HUES64 (cell line): ENCODE data around the gene PTS.

Experiments
- H3K27ac ChIP-seq: 2 replicates; pipeline ENCODE4 v1.7.0; 2013; ENCODE audit warnings: low read depth, low read length, inconsistent platforms
- H3K27me3 ChIP-seq: 2 replicates; pipeline ENCODE4 v1.6.1; 2013; ENCODE audit warnings: mild to moderate bottlenecking, low read length; ENCODE audit not compliant: insufficient read depth
- H3K36me3 ChIP-seq: 2 replicates; pipeline ENCODE4 v1.6.1; 2013; ENCODE audit warnings: mild to moderate bottlenecking, low read length; ENCODE audit not compliant: insufficient read depth
- H3K4me1 ChIP-seq: 2 replicates; pipeline ENCODE4 v1.6.1; 2013; ENCODE audit warnings: mild to moderate bottlenecking, low read length, moderate library complexity; ENCODE audit not compliant: insufficient read depth
- H3K4me3 ChIP-seq: 2 replicates; pipeline ENCODE4 v1.5.1; 2013; ENCODE audit warnings: mild to moderate bottlenecking, low read length, moderate library complexity
- H3K9ac ChIP-seq: 2 replicates; pipeline ENCODE4 v1.6.1; 2013; ENCODE audit warnings: mild to moderate bottlenecking, low read depth, low read length
- H3K9me3 ChIP-seq: 2 replicates; pipeline ENCODE4 v1.6.1; 2013; ENCODE audit warnings: low read depth, low read length; ENCODE audit not compliant: insufficient read depth
- WGBS: fragments of 150-250, 120-280 bp; methylation state at CpG from one replicate; pipeline ENCODE4 v1.1.7; 2013; ENCODE audit warnings: missing lambda C conversion rate; 5-methylcytosine and 5-hydroxymethylcytosine counted together

The PTS gene

DNA sequence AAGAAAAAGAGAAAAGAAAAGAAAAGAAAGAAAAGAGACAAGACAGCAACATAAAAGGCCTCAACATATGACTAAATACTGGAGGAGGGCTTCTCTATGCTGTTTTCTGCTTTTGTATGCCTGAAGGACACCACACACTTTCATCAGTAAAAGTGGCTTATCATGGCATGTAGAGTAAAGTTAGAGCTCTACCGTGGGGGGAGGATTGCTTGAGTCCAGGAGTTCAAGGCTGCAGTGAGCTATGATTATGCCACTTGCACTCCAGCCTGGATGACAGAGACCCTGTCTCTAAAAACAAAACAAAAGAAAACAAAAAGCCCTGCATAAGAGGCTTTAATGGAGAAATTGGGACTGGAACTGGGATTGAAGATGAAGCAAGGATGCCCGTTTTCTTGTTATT, 5.7 kb downstream of the PTS start:
- WGBS: 96% methylated on average over 2 of the region's 2 CpGs
- no peaks in the 10 kb centered on the region for H3K9me3 ChIP-seq
- peaks cover 4% of the 10 kb centered on the region; the same call in 1 of the 2 replicates for H3K4me1 ChIP-seq
- H3K36me3 ChIP-seq: peaks cover 72% of the 10 kb centered on the region
- no peak overlapping the region for H3K27ac ChIP-seq
- H3K4me3 ChIP-seq: no peak overlapping the region
- H3K27me3 ChIP-seq: no peaks in the 10 kb centered on the region
- H3K9ac ChIP-seq: no peak overlapping the region

- Histone ChIP-seq H3K4me1 (no peaks in the 10 kb centered on the region), H3K4me3 (no peak overlapping the region), H3K9ac (no peak overlapping the region), H3K27me3 (no peaks in the 10 kb centered on the region), H3K36me3 (peaks cover 58% of the 10 kb centered on the region), H3K27ac (no peak overlapping the region), H3K9me3 (no peaks in the 10 kb centered on the region)
- WGBS: 96% methylated on average over 8 of the region's 8 CpGs
Observed at GRCh38 chr11:112235750-112236390, 9.6 kb downstream of the PTS start.

DNA sequence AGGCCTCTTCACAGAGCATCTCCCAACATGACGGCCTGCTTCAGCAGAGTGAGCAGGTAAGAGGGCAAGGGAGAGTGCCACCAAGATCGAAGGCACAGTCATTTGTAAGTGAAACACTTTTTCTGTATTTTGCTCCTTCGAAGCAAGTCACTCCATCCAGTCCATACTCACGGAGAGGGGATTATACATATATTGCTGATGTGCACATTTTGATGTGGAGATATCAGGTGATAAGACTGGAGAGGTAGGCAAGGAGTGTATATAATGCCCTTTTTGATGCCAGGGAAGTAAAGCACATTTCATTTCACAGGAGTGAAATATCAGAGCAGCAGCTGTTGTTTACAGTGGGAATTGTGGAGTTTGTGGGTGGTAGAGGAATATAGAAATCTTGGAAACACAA, 11.2 kb downstream of the PTS start:
- H3K4me3 ChIP-seq: no peak overlapping the region
- H3K9ac ChIP-seq: no peak overlapping the region
- H3K27me3 ChIP-seq: no peaks in the 10 kb centered on the region
- no peaks in the 10 kb centered on the region for H3K9me3 ChIP-seq
- H3K27ac ChIP-seq: no peak overlapping the region
- H3K4me1 ChIP-seq: no peaks in the 10 kb centered on the region
- H3K36me3 ChIP-seq: peaks cover 57% of the 10 kb centered on the region
- 95% methylated on average over 4 of the region's 4 CpGs for WGBS

- H3K9me3 ChIP-seq: no peaks in the 10 kb centered on the region
- H3K27ac ChIP-seq: no peak overlapping the region
- H3K4me3 ChIP-seq: no peak overlapping the region
- H3K36me3 ChIP-seq: peaks cover 52% of the 10 kb centered on the region
- no peak overlapping the region for H3K9ac ChIP-seq
- no peaks in the 10 kb centered on the region for H3K27me3 ChIP-seq
- H3K4me1 ChIP-seq: no peaks in the 10 kb centered on the region
- WGBS: 97% methylated on average over 3 of the region's 3 CpGs
Observed at GRCh38 chr11:112238041-112238440, 11.8 kb downstream of the PTS start.

GRCh38 chr11:112241486-112241885, 15.3 kb downstream of the PTS start:
- Histone ChIP-seq H3K27me3 (no peaks in the 10 kb centered on the region), H3K36me3 (peaks cover 22% of the 10 kb centered on the region), H3K9ac (no peak overlapping the region), H3K4me1 (no peaks in the 10 kb centered on the region), H3K9me3 (peaks cover 4% of the 10 kb centered on the region; the same call in 1 of the 2 replicates), H3K4me3 (no peak overlapping the region), H3K27ac (no peak overlapping the region)
- 97% methylated on average over 3 of the region's 3 CpGs for WGBS

DNA sequence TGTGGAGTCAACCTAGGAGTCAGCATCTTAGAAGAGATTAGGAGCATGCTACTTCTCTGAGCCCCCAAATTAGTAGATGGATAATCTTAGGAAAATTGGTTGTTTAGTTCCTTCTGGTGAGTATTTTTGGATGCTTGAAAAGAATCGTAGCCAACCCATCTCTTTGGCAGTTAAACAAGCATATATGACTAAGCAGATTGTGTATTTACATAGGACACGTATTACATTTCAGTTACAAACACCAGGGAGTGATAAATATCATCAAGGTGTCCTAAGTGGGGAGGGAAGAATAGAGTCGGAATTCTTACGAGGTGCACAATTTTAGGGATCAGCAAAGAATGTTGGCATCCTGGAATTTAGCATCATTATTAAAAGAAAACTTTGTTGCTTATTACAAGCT, 21.0 kb downstream of the PTS start:
- no peak overlapping the region for H3K9ac ChIP-seq
- no peaks in the 10 kb centered on the region for H3K4me1 ChIP-seq
- no peak overlapping the region for H3K27ac ChIP-seq
- H3K36me3 ChIP-seq: no peaks in the 10 kb centered on the region; the same call in 1 of the 2 replicates
- peaks cover 4% of the 10 kb centered on the region; the same call in 1 of the 2 replicates for H3K9me3 ChIP-seq
- H3K27me3 ChIP-seq: no peaks in the 10 kb centered on the region; the same call in 1 of the 2 replicates
- H3K4me3 ChIP-seq: no peak overlapping the region
- WGBS: 91% methylated on average over 4 of the region's 4 CpGs

GRCh38 chr11:112248201-112248600, 22.0 kb downstream of the PTS start:
- no peaks in the 10 kb centered on the region; the same call in 1 of the 2 replicates for H3K36me3 ChIP-seq
- no peak overlapping the region for H3K4me3 ChIP-seq
- H3K27me3 ChIP-seq: no peaks in the 10 kb centered on the region; the same call in 1 of the 2 replicates
- no peak overlapping the region for H3K27ac ChIP-seq
- no peaks in the 10 kb centered on the region for H3K4me1 ChIP-seq
- peaks cover 4% of the 10 kb centered on the region; the same call in 1 of the 2 replicates for H3K9me3 ChIP-seq
- no peak overlapping the region for H3K9ac ChIP-seq
- 96% methylated on average over 2 of the region's 2 CpGs for WGBS

DNA sequence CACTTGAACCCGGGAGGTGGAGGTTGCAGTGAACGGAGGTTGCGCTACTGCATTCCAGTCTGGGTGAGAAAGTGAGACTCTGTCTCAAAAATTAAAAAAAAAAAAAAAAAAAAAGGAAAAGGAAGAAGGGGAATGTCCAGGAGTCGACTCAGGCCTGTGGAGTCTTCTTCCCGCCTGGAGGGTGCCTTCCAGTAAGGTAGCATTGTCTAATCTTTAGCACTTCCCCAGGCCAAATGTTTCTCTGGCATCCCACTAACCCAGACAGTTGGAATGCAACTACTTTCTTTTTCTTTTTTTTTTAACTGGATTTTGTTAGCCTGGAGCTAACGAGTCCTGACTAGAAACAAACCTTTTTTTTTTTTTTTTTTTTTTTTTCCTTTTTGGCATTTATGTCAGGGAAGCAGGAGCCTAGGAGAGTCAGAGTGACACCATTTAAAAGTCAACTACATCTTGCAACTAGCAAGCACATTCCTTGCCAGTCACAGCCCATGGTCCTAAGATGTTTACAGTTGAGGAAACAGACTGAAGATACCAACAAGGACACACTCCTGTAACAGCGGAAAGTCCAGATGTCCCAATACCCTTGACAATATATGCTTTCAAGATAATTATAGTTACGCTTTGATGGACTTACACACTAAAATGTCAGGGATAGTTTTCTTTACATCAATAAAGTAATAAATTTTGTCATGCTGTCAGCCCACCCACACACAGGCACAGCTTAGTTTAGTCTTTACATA, 23.8 kb downstream of the PTS start:
- Histone ChIP-seq H3K4me3 (no peak overlapping the region), H3K9ac (no peak overlapping the region), H3K4me1 (no peaks in the 10 kb centered on the region), H3K27ac (no peak overlapping the region), H3K36me3 (no peaks in the 10 kb centered on the region), H3K27me3 (no peaks in the 10 kb centered on the region; the same call in 1 of the 2 replicates), H3K9me3 (no peaks in the 10 kb centered on the region)
- WGBS: 93% methylated on average over 6 of the region's 8 CpGs

GRCh38 chr11:112253605-112254242, 27.5 kb downstream of the PTS start:
- WGBS: 93% methylated on average over 3 of the region's 3 CpGs
- no peaks in the 10 kb centered on the region for H3K4me1 ChIP-seq

DNA sequence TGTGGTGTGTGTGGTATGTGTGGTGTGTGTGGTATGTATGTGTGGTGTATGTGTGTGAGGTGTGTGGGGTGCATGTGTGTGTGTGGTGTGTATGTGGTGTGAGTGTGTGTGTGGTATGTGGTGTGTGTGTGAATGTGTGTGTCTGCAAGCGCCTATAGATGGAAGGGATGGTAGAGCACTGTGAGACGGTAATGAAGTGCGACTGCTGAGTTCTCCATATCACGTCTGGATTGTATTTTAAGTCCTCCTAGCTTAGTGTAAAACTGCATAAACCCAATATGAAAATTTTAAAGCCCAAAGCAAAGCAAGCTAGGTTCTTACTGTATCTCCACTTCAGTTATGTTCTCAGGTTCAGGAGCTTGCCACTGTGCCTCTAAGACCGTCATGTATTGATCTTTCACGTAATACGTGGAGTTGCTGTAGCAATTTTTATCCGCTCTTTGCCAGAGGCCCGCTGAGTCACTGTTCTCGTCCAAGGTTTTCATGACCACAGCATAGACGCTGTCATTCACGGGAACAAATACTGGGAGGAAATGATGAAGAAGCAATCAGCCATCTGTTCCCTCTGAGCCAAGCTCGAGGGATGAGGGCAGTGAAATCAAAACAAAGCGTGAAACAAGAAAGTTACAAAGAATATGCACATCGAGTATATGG, 29.0 kb downstream of the PTS start:
- Histone ChIP-seq H3K27ac (no peak overlapping the region), H3K9ac (no peak overlapping the region), H3K9me3 (no peaks in the 10 kb centered on the region), H3K27me3 (no peaks in the 10 kb centered on the region; the same call in 1 of the 2 replicates), H3K4me3 (no peak overlapping the region), H3K4me1 (no peaks in the 10 kb centered on the region), H3K36me3 (no peaks in the 10 kb centered on the region)
- 92% methylated on average over 15 of the region's 15 CpGs for WGBS

More at GRCh38 chr11:112253605-112254242, 27.5 kb downstream of the PTS start:
- Histone ChIP-seq H3K9me3 (no peaks in the 10 kb centered on the region), H3K9ac (no peak overlapping the region), H3K36me3 (no peaks in the 10 kb centered on the region), H3K4me3 (no peak overlapping the region), H3K27me3 (no peaks in the 10 kb centered on the region; the same call in 1 of the 2 replicates), H3K27ac (no peak overlapping the region)

- Histone ChIP-seq H3K4me1 (no peaks in the 10 kb centered on the region), H3K9ac (no peak within 1 kb of the TSS), H3K27me3 (no peaks in the 10 kb centered on the region), H3K27ac (no peak within 1 kb of the TSS), H3K4me3 (no peak within 1 kb of the TSS), H3K36me3 (no peaks in the 10 kb centered on the region), H3K9me3 (no peaks in the 10 kb centered on the region)
- 93% methylated on average over 2 of the region's 2 CpGs for WGBS
Observed at GRCh38 chr11:112260490-112260889, 34.3 kb downstream of the PTS start, which contains the start of gene PLET1. Gene PLET1 (minus strand): TSS chr11:112260860. CDS start chr11:112260589, 271 bp downstream.
